Spinal cord (tissue), 10 donors: ENCODE measurements around the gene SC5D. TPM values are rescaled to one million over a fixed set of nuclear protein-coding genes. Genes with fewer than 3 reads are reported as not detected.

Source experiments
- DNase-seq, 6 donors: peaks; one replicate each; pipeline versions ENCODE4 v3.0.0 to v3.0.0-alpha.2; 2013 to 2015; ENCODE audit warnings: low spot score in 6 of 6, low read depth in 4 of 6
- H3K27ac ChIP-seq: one replicate; pipeline ENCODE4 v1.5.1; 2013; ENCODE audit warnings: low read depth, low read length, control low read depth
- H3K27me3 ChIP-seq: one replicate; pipeline ENCODE4 v1.6.1; 2013; ENCODE audit warnings: low read length; ENCODE audit not compliant: control insufficient read depth, insufficient read depth
- H3K36me3 ChIP-seq: one replicate; pipeline ENCODE4 v1.6.1; 2013; ENCODE audit warnings: low read length; ENCODE audit not compliant: control insufficient read depth, insufficient read depth
- H3K4me1 ChIP-seq: one replicate; pipeline ENCODE4 v1.6.1; 2013; ENCODE audit warnings: low read length; ENCODE audit not compliant: control insufficient read depth, insufficient read depth
- H3K4me3 ChIP-seq: one replicate; pipeline ENCODE4 v1.5.1; 2013; ENCODE audit warnings: low read depth, low read length, control low read depth
- H3K9me3 ChIP-seq: one replicate; pipeline ENCODE4 v1.6.1; 2013; ENCODE audit warnings: low read length; ENCODE audit not compliant: control insufficient read depth, insufficient read depth
- WGBS: methylation state at CpG from one replicate; pipeline ENCODE4 v1.1.5; 2013; ENCODE audit warnings: missing lambda C conversion rate; ENCODE audit not compliant: insufficient coverage; 5-methylcytosine and 5-hydroxymethylcytosine counted together
- polyA plus RNA-seq, 2 donors: library from polyadenylated mRNA; unstranded; fragments of 120-200 nt; gene quantifications; one replicate each; pipeline ENCODE4 v1.2.1, GENCODE V29; 2013; ENCODE audit not compliant: insufficient read length in 2 of 2
- total RNA-seq, 2 donors: library from RNA; depleted of rRNA in 1 of 2; stranded (reverse); fragments of 120-200 nt in 1 of 2; fragments of >200 nt in 1 of 2; gene quantifications; one replicate each; pipeline versions ENCODE4 v1.2.3 to v1.2.4, GENCODE V29; 2013 to 2014
- donor health status: healthy.

SC5D gene
- total and polyA plus RNA-seq, 4 donors, result 47.4 to 162 (median 136) TPM

DNA sequence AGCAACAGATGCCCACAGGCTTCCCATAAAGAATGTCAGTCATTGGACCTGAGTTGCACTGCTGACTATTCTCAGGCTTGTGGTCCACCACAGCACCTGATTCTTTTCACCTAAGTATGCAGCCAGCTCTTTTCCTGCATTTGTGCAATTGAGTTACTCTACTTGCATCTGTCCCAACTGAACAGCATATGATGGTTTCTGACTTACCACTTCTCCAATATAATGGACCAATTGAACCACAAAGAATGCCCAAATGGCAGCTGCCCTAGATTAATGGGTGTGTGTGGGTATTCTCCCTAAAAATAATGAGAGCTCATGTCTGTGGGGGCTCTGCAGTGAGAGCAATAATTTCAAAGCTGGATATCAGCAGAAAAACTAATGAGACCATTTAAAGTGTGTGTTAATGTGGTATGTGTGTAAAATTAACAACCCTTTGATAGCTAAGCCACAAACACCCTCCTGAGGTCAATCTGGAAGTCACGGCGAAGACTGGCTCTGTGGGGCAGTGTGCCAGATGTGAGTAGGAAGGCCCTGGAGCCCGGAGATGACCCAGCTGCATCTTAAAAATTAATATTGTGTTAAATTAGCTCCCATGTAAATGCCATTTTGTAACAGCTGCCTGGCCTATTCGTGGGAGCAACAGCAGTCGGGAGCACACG lies 43.8 kb downstream of the SC5D start:
- H3K4me3 ChIP-seq, result no peak overlapping the region
- WGBS, result 64% methylated on average over 4 of the region's 6 CpGs
- no peaks in the 10 kb centered on the region for H3K27me3 ChIP-seq
- no peak overlapping the region for H3K27ac ChIP-seq
- H3K36me3 ChIP-seq, result no peaks in the 10 kb centered on the region
- peak in 1 of 6 donors; percentile 94 for DNase-seq
- H3K4me1 ChIP-seq, result peaks cover 27% of the 10 kb centered on the region
- no peaks in the 10 kb centered on the region for H3K9me3 ChIP-seq

DNA sequence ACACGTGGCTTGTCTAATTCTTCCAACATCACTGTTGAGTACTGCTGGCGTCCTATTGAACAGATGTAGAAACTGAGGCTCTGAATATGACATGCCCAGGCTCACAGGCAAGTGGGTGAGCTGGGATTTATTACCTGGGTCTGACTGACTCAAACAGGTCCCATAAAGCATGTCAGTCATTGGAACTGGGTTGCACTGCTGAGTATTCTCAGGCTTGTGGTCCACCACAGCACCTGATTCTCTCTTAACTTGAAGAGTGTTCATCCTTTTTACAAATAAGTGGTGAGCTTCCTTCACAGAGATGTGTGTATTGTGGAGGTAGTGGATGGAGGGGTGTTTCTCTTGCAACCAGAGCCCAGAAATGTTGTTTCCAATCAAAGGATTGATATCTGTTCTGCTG lies 44.5 kb downstream of the SC5D start:
- H3K4me1 ChIP-seq, result peaks cover 27% of the 10 kb centered on the region
- no peak overlapping the region for H3K4me3 ChIP-seq
- H3K27ac ChIP-seq, result peak overlapping the region; percentile 53
- DNase-seq, result no peak
- H3K36me3 ChIP-seq, result no peaks in the 10 kb centered on the region
- no peaks in the 10 kb centered on the region for H3K27me3 ChIP-seq
- H3K9me3 ChIP-seq, result no peaks in the 10 kb centered on the region
- 86% methylated on average over 2 of the region's 2 CpGs for WGBS

DNA sequence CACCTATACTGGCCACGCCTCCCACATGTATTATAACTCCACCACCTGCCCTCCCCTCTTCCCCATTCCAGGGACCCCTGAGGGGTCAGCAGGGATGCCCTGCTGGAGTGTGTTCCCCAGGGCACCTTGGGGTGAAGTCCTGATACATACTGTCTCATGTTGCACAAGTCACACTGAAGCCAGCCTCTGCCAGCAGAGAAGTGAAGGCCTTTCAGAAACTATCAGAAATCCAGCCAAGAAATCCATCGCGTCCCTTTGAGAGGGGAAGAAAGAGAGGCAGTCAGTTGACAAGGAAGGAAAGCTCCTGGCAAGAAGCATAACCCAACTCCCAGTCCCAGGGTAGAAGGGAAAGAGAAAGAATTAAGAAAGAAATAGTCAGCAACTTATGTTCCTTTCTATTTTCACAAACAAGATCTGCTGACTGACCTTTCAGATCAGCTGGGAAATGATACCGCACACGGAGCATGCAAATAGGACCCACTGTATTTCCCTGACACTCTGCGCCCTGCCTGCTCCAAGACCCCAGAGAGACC lies 45.2 kb downstream of the SC5D start:
- Histone ChIP-seq H3K4me3 (no peak overlapping the region), H3K4me1 (peaks cover 27% of the 10 kb centered on the region), H3K36me3 (no peaks in the 10 kb centered on the region), H3K9me3 (no peaks in the 10 kb centered on the region), H3K27ac (peak overlapping the region; percentile 57), H3K27me3 (no peaks in the 10 kb centered on the region)
- peak in 2 of 6 donors; percentile 52 to 76 for DNase-seq
- 38% methylated on average over 4 of the region's 6 CpGs for WGBS

DNA sequence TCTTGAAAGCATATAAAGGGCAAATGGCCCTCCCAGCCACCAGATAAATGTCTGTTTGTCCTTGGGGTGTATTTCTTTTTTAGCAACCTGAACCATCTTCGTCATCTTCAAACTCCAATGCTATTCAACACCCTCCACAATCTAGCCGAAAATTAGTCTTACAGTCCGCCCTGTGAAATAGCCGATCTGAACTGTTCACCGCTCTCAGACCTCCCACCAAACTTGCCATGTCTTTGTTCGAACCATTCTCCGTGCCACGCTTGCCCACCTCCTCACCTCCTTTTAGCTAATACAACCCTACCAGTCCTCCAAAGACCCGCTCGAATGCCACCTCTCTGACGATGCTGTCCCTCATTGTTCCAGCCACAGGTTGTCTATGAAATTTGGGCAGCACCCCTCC lies 46.0 kb downstream of the SC5D start:
- H3K4me1 ChIP-seq, result peaks cover 27% of the 10 kb centered on the region
- no peaks in the 10 kb centered on the region for H3K36me3 ChIP-seq
- no peak for DNase-seq
- H3K4me3 ChIP-seq, result no peak overlapping the region
- no peaks in the 10 kb centered on the region for H3K9me3 ChIP-seq
- no peaks in the 10 kb centered on the region for H3K27me3 ChIP-seq
- peak overlapping the region; percentile 57 for H3K27ac ChIP-seq
- 93% methylated on average over 11 of the region's 11 CpGs for WGBS

DNA sequence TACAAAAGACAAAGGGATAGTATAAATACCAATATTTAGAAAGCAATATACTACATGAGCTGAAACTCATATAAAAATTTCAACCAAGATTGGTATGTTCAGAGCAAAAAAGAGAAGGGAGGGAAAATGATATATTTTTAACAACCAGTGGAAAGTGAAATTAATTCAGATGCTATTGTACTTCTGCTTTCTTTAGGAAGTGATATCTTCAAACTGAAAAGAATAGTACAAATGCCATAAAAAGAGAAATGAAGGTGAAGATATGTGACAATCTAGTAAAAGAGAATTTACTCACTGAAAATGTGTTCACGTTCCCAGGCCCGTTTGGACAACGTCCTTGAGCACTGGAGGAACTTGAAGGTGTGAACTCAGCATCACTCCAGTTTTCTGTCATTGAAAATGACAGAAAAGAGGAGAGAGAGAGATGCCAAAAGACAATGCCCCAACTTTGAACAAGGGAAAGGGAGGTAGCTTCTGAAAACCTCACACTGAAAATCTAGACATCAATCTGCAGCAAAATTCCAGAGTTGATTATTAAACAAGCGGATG lies 47.5 kb downstream of the SC5D start:
- Histone ChIP-seq H3K36me3 (no peaks in the 10 kb centered on the region), H3K27me3 (no peaks in the 10 kb centered on the region), H3K27ac (no peak overlapping the region), H3K4me1 (peaks cover 27% of the 10 kb centered on the region), H3K4me3 (no peak overlapping the region), H3K9me3 (no peaks in the 10 kb centered on the region)
- no peak for DNase-seq
- WGBS, result 60% methylated on average over 2 of the region's 4 CpGs

DNA sequence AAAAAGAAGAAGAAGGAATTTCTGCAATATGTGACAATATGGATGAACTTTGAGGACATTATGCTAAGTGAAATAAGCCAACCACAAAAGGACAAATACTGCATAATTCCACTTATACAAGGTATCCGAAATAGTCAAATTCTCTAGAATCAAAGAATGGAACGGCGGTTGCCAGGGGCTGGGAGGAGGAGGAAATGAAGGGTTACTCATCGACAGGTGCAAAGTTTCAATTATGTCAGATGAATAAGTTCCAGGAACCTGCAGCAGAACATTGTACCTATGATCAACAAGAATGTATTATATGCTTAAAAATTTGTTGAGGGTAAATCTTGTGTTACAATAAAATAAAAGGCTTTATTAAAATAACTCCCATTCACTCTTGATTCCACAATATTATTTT lies 49.0 kb downstream of the SC5D start:
- Histone ChIP-seq H3K27me3 (no peaks in the 10 kb centered on the region), H3K4me3 (no peak overlapping the region), H3K9me3 (no peaks in the 10 kb centered on the region), H3K4me1 (peaks cover 19% of the 10 kb centered on the region), H3K27ac (no peak overlapping the region), H3K36me3 (no peaks in the 10 kb centered on the region)
- no peak for DNase-seq
- no CpG with 5 or more reads among the region's 4 CpGs for WGBS

DNA sequence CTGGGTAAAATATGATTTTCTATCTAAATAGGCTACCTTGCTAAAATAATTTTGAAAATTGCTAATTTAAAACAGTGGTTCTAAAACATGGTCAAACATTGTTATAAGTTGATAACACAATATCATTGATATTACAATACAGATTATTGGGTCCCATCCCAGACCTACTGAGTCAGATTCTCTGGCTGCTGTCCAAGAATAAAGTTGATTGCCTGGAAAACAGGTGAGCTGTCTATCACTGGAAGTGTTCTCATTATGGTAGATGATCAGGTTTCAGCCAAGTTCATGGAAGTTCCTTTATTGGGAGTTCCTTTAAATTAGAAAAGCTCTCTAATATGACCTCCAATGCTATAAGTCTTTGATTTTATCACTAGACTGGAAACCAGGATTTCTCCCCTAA lies 52.3 kb downstream of the SC5D start:
- no peaks in the 10 kb centered on the region for H3K27me3 ChIP-seq
- no peaks in the 10 kb centered on the region for H3K9me3 ChIP-seq
- DNase-seq, result no peak
- no peak overlapping the region for H3K27ac ChIP-seq
- H3K4me1 ChIP-seq, result no peaks in the 10 kb centered on the region
- no peak overlapping the region for H3K4me3 ChIP-seq
- H3K36me3 ChIP-seq, result no peaks in the 10 kb centered on the region

DNA sequence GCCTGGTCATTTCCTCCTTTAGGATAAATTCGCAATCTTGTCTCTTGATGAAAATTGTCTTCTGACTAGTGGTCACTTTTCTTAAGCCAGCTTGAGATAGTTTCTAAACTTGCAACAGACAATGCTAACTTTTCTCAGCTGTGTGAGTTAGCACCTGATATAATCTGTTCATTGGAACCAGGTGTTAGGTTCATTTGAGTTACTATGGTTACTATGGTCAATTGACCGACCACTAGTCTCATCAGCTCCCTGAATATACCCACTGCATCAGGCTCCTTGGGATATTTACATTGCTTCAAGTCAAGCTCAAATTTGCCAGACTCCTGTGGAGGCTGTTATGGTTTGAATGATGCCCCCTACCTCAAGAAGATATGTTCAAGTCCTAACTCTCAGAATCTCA lies 54.5 kb downstream of the SC5D start:
- Histone ChIP-seq H3K36me3 (no peaks in the 10 kb centered on the region), H3K27ac (no peak overlapping the region), H3K4me1 (peaks cover 11% of the 10 kb centered on the region), H3K4me3 (no peak overlapping the region), H3K9me3 (no peaks in the 10 kb centered on the region), H3K27me3 (no peaks in the 10 kb centered on the region)
- DNase-seq, result no peak
- no CpG with 5 or more reads among the region's 2 CpGs for WGBS

DNA sequence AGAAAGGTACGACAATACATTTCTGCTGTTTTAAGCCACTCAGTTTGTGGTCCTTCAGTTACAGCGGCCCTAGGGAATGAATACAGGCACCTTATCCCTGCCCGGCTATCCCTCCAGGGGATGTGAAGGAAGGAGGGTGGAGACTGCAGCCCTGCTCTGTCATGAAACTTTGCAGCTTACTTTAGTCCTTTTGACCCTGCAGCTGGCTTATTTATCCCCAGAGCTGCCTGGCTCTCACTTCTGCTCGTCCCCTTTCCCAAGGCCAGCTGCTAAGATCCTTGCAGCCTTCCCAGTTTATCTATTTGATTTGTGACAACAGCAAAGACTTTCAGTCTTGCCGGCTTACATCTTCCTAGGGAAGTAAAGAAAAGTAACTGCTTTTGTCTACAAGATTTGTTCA lies 55.2 kb downstream of the SC5D start:
- H3K36me3 ChIP-seq, result no peaks in the 10 kb centered on the region
- H3K27me3 ChIP-seq, result no peaks in the 10 kb centered on the region
- no peak overlapping the region for H3K4me3 ChIP-seq
- peaks cover 19% of the 10 kb centered on the region for H3K4me1 ChIP-seq
- 74% methylated on average over 4 of the region's 5 CpGs for WGBS
- H3K27ac ChIP-seq, result no peak overlapping the region
- DNase-seq, result no peak
- H3K9me3 ChIP-seq, result no peaks in the 10 kb centered on the region

DNA sequence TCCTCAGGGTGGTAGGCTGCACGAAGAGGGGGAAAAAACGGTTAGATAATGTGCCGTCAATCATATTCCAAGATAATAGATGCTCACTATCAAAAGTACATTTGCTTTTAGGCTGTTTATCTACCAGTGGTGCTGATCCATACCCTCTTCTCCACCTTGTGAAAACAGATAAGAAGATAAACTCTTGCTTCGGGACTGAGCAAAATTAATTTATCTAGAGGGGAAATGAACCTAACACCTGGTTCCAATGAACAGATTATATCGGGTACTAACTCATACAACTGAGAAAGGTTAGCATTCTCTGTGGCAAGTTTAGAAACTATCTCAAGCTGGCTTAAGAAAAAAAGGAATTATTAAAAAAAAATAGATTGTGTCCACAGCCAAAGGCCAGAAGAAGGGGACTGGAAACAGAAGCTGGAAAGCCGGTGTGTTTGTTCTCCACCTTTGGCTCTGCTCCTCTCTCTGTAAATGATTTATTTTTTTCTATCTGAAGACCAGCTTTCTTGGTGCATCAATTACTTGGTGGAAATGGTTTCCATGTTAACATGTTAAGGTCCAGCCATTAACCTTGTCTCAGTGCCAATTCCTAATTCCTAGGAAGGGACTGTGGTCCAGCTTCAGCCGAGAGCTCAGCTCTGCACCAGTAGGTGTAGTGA lies 55.8 kb downstream of the SC5D start:
- H3K27ac ChIP-seq, result no peak overlapping the region
- no peaks in the 10 kb centered on the region for H3K36me3 ChIP-seq
- H3K4me1 ChIP-seq, result peaks cover 24% of the 10 kb centered on the region
- H3K27me3 ChIP-seq, result no peaks in the 10 kb centered on the region
- 100% methylated on average over 1 of the region's 7 CpGs for WGBS
- no peaks in the 10 kb centered on the region for H3K9me3 ChIP-seq
- DNase-seq, result no peak
- H3K4me3 ChIP-seq, result no peak overlapping the region
